Subcutaneous abdominal adipose tissue (tissue), 5 donors: Measurements from ENCODE around the gene ITGA6.
A peak's percentile ranks its signal among the peaks of the same experiment; 100 is the strongest.

Experiments
- H3K27ac ChIP-seq: one replicate; pipeline ENCODE4 v1.7.0; 2013; ENCODE audit warnings: low read depth, mild to moderate bottlenecking, inconsistent platforms, low read length, moderate library complexity
- H3K27me3 ChIP-seq, 5 donors: one replicate each; pipeline ENCODE4 v1.7.0; 2013; ENCODE audit warnings: low read length in 5 of 5, inconsistent platforms in 1 of 5; ENCODE audit not compliant: control insufficient read depth in 5 of 5, insufficient read depth in 4 of 5
- H3K36me3 ChIP-seq, 5 donors: one replicate each; pipeline ENCODE4 v1.7.0; 2013; ENCODE audit warnings: low read length in 5 of 5; ENCODE audit not compliant: control insufficient read depth in 5 of 5, insufficient read depth in 5 of 5
- H3K4me1 ChIP-seq, 5 donors: one replicate each; pipeline ENCODE4 v1.7.0; 2013; ENCODE audit warnings: low read length in 5 of 5, mild to moderate bottlenecking in 3 of 5, moderate library complexity in 1 of 5; ENCODE audit not compliant: control insufficient read depth in 5 of 5, insufficient read depth in 5 of 5
- H3K4me3 ChIP-seq, 5 donors: one replicate each; pipeline ENCODE4 v1.7.0; 2013; ENCODE audit warnings: low read length in 5 of 5, low read depth in 1 of 5
- H3K9ac ChIP-seq, 5 donors: one replicate each; pipeline ENCODE4 v1.7.0; 2013; ENCODE audit warnings: low read length in 5 of 5, mild to moderate bottlenecking in 4 of 5, moderate library complexity in 3 of 5
- H3K9me3 ChIP-seq, 5 donors: one replicate each; pipeline ENCODE4 v1.7.0; 2013; ENCODE audit warnings: low read length in 5 of 5; ENCODE audit not compliant: control insufficient read depth in 5 of 5
- donor health status: healthy.
- donor health status: healthy.
- donor health status: healthy.
- donor health status: healthy.
- donor health status: healthy.

Gene ITGA6

GRCh38 chr2:172415865-172416183, 11.6 kb upstream of the ITGA6 start:
- no peak overlapping the region for H3K9ac ChIP-seq
- no peaks in the 10 kb centered on the region for H3K36me3 ChIP-seq
- no peaks in the 10 kb centered on the region for H3K27me3 ChIP-seq
- peaks cover 0 to 3% (median 0%) of the 10 kb centered on the region in 5 donors for H3K9me3 ChIP-seq
- H3K4me1 ChIP-seq = peaks cover 0 to 22% (median 13%) of the 10 kb centered on the region in 5 donors
- no peak overlapping the region for H3K27ac ChIP-seq
- H3K4me3 ChIP-seq = no peak overlapping the region

- Histone ChIP-seq H3K27ac (no peak overlapping the region), H3K9me3 (peaks cover 0 to 3% (median 0%) of the 10 kb centered on the region in 5 donors), H3K4me1 (peaks cover 0 to 23% (median 13%) of the 10 kb centered on the region in 5 donors), H3K36me3 (no peaks in the 10 kb centered on the region), H3K9ac (no peak overlapping the region), H3K27me3 (no peaks in the 10 kb centered on the region), H3K4me3 (no peak overlapping the region)
Measured at GRCh38 chr2:172416447-172417058, 10.8 kb upstream of the ITGA6 start.

GRCh38 chr2:172420216-172420615, 7.2 kb upstream of the ITGA6 start:
- Histone ChIP-seq H3K36me3 (no peaks in the 10 kb centered on the region), H3K4me3 (no peak overlapping the region), H3K4me1 (peaks cover 0 to 10% (median 5%) of the 10 kb centered on the region in 5 donors), H3K9ac (no peak overlapping the region), H3K9me3 (peaks cover 0 to 3% (median 0%) of the 10 kb centered on the region in 5 donors), H3K27ac (no peak overlapping the region), H3K27me3 (no peaks in the 10 kb centered on the region)

GRCh38 chr2:172423160-172423559, 4.2 kb upstream of the ITGA6 start:
- Histone ChIP-seq H3K27ac (no peak overlapping the region), H3K36me3 (no peaks in the 10 kb centered on the region), H3K4me3 (no peak overlapping the region), H3K27me3 (no peaks in the 10 kb centered on the region), H3K9me3 (no peaks in the 10 kb centered on the region), H3K4me1 (peaks cover 0 to 16% (median 11%) of the 10 kb centered on the region in 5 donors), H3K9ac (no peak overlapping the region)

GRCh38 chr2:172425336-172425735, 2.0 kb upstream of the ITGA6 start:
- Histone ChIP-seq H3K27me3 (no peaks in the 10 kb centered on the region), H3K4me3 (no peak overlapping the region), H3K27ac (no peak overlapping the region), H3K4me1 (peaks cover 0 to 33% (median 22%) of the 10 kb centered on the region in 5 donors), H3K9ac (no peak overlapping the region), H3K9me3 (no peaks in the 10 kb centered on the region), H3K36me3 (no peaks in the 10 kb centered on the region)

GRCh38 chr2:172426635-172427255, 641 bp upstream of the ITGA6 start:
- Histone ChIP-seq H3K9me3 (no peaks in the 10 kb centered on the region), H3K4me3 (peak overlapping the region; percentile 75 to 92 (median 81)), H3K27ac (no peak overlapping the region), H3K9ac (peak overlapping the region in 1 of 5 donors; percentile 7), H3K4me1 (peaks cover 0 to 38% (median 26%) of the 10 kb centered on the region in 5 donors), H3K27me3 (no peaks in the 10 kb centered on the region), H3K36me3 (no peaks in the 10 kb centered on the region)

GRCh38 chr2:172427990-172428831, 825 bp downstream of the ITGA6 start:
- Histone ChIP-seq H3K4me1 (peaks cover 0 to 52% (median 39%) of the 10 kb centered on the region in 5 donors), H3K4me3 (peak overlapping the region; percentile 76 to 92 (median 81)), H3K9ac (peak overlapping the region; percentile 46 to 93 (median 66))

GRCh38 chr2:172428832-172429210, 1.4 kb downstream of the ITGA6 start:
- no peaks in the 10 kb centered on the region for H3K27me3 ChIP-seq
- H3K27ac ChIP-seq = peak overlapping the region; percentile 71

More at GRCh38 chr2:172427990-172428831, 825 bp downstream of the ITGA6 start:
- peak overlapping the region; percentile 71 for H3K27ac ChIP-seq
- H3K36me3 ChIP-seq = no peaks in the 10 kb centered on the region
- no peaks in the 10 kb centered on the region for H3K9me3 ChIP-seq
- H3K27me3 ChIP-seq = no peaks in the 10 kb centered on the region

GRCh38 chr2:172429301-172429968, 2.0 kb downstream of the ITGA6 start:
- Histone ChIP-seq H3K9me3 (no peaks in the 10 kb centered on the region), H3K4me3 (peak overlapping the region; percentile 76 to 92 (median 81)), H3K27me3 (no peaks in the 10 kb centered on the region), H3K4me1 (peaks cover 0 to 62% (median 39%) of the 10 kb centered on the region in 5 donors), H3K27ac (peak overlapping the region; percentile 71), H3K36me3 (no peaks in the 10 kb centered on the region), H3K9ac (peak overlapping the region in 4 of 5 donors; percentile 46 to 93 (median 65))

More at GRCh38 chr2:172428832-172429210, 1.4 kb downstream of the ITGA6 start:
- H3K9me3 ChIP-seq = no peaks in the 10 kb centered on the region
- peak overlapping the region; percentile 76 to 92 (median 81) for H3K4me3 ChIP-seq
- H3K36me3 ChIP-seq = no peaks in the 10 kb centered on the region
- H3K9ac ChIP-seq = peak overlapping the region in 4 of 5 donors; percentile 46 to 93 (median 65)
- H3K4me1 ChIP-seq = peaks cover 0 to 58% (median 39%) of the 10 kb centered on the region in 5 donors
